GM23338 (cell line): ENCODE measurements around the gene PGF. TPM values are rescaled to one million over a fixed set of nuclear protein-coding genes. Genes with fewer than 3 reads are reported as not detected.

ENCODE experiments used
- ATAC-seq: fragments of 200-7000 bp; cut with Tn5 transposase; 3 replicates; pipeline ENCODE4 v1.9.1; 2020
- DNase-seq: peaks from one replicate; pipeline ENCODE4 v3.0.0-alpha.2; 2015; ENCODE audit warnings: low spot score
- H2AFZ ChIP-seq: fragments of 200-600 bp; sonication (generic); 2 replicates; pipeline ENCODE4 v1.8.0; 2016; ENCODE audit warnings: antibody characterized with exemption, mild to moderate bottlenecking, moderate library complexity
- H3F3A ChIP-seq: fragments of 200-600 bp; sonication (generic); replicated peaks from 2 replicates; pipeline ENCODE4 v1.8.0; 2017; ENCODE audit warnings: antibody characterized with exemption, mixed run types, low read depth
- H3K27ac ChIP-seq: fragments of 200-600 bp; sonication (generic); 2 replicates; pipeline ENCODE4 v1.6.1; 2016; ENCODE audit warnings: low read depth
- H3K27me3 ChIP-seq: fragments of 200-600 bp; sonication (generic); 2 replicates; pipeline ENCODE4 v1.8.0; 2016; ENCODE audit warnings: mild to moderate bottlenecking, mixed run types, moderate library complexity; ENCODE audit not compliant: insufficient read depth
- H3K36me3 ChIP-seq: fragments of 200-600 bp; sonication (generic); 2 replicates; pipeline ENCODE4 v1.8.0; 2016; ENCODE audit warnings: mild to moderate bottlenecking; ENCODE audit not compliant: insufficient read depth
- H3K4me1 ChIP-seq: fragments of 200-600 bp; sonication (generic); 2 replicates; pipeline ENCODE4 v1.8.0; 2016; ENCODE audit warnings: mild to moderate bottlenecking, moderate library complexity; ENCODE audit not compliant: insufficient read depth
- H3K4me2 ChIP-seq: fragments of 200-600 bp; sonication (generic); 2 replicates; pipeline ENCODE4 v1.7.1; 2017; ENCODE audit warnings: mixed run types
- H3K4me3 ChIP-seq: fragments of 200-600 bp; sonication (generic); 2 replicates; pipeline ENCODE4 v1.6.1; 2016; ENCODE audit warnings: mixed run types
- H3K79me2 ChIP-seq: fragments of 200-600 bp; sonication (generic); replicated peaks from 2 replicates; pipeline ENCODE4 v1.8.0; 2017; ENCODE audit warnings: mild to moderate bottlenecking; ENCODE audit not compliant: insufficient read depth
- H3K9me2 ChIP-seq: fragments of 200-600 bp; sonication (generic); 2 replicates; pipeline ENCODE4 v1.8.0; 2017; ENCODE audit not compliant: insufficient read depth
- H4K20me1 ChIP-seq: fragments of 200-600 bp; sonication (generic); replicated peaks from 2 replicates; pipeline ENCODE4 v1.8.0; 2017; ENCODE audit warnings: mild to moderate bottlenecking; ENCODE audit not compliant: insufficient read depth
- H3K27ac Mint-ChIP-seq: 2 replicates; pipeline ENCODE4 v1.8.0; 2020; ENCODE audit warnings: inconsistent platforms, mild to moderate bottlenecking, moderate library complexity, mixed read lengths
- H3K27me3 Mint-ChIP-seq: 3 replicates; pipeline ENCODE4 v1.8.0; 2022; ENCODE audit warnings: low read depth, mild to moderate bottlenecking, moderate library complexity, mixed read lengths, inconsistent platforms; ENCODE audit not compliant: insufficient read depth, poor library complexity
- H3K36me3 Mint-ChIP-seq: 3 replicates; pipeline ENCODE4 v1.8.0; 2021; ENCODE audit warnings: low read depth, mild to moderate bottlenecking, inconsistent platforms, moderate library complexity, mixed read lengths
- H3K4me1 Mint-ChIP-seq: 3 replicates; pipeline ENCODE4 v1.8.0; 2020; ENCODE audit warnings: mild to moderate bottlenecking, inconsistent platforms, mixed read lengths
- H3K4me3 Mint-ChIP-seq: 3 replicates; pipeline ENCODE4 v1.8.0; 2021; ENCODE audit warnings: moderate library complexity, mild to moderate bottlenecking, inconsistent platforms, mixed read lengths
- H3K9me3 Mint-ChIP-seq: 3 replicates; pipeline ENCODE4 v1.8.0; 2020; ENCODE audit warnings: moderate library complexity, mild to moderate bottlenecking, inconsistent platforms, mixed read lengths
- CREB1 ChIP-seq: fragments of 250-450 bp; sonication (Bioruptor Pico); IDR thresholded peaks from 2 replicates; pipeline ENCODE4 v1.5.0; 2020; ENCODE audit warnings: low read depth, mild to moderate bottlenecking, moderate library complexity
- CTCF ChIP-seq, 2 experiments: fragments of 200-600 bp in 1 of 2; sonication (generic) in 1 of 2; conservative IDR thresholded peaks; 2 replicates each; pipeline versions ENCODE4 v1.5.1 to v1.6.1; 2016 to 2017; ENCODE audit warnings: antibody characterized with exemption in 2 of 2, low read depth in 2 of 2, mild to moderate bottlenecking in 2 of 2, moderate library complexity in 1 of 2
- EZH2 ChIP-seq: fragments of 200-600 bp; sonication (generic); IDR thresholded peaks from one replicate; pipeline ENCODE4 v1.8.0; 2017; ENCODE audit warnings: antibody characterized with exemption, mild to moderate bottlenecking, low read depth; ENCODE audit not compliant: unreplicated experiment
- EZH2phosphoT487 ChIP-seq: fragments of 200-600 bp; sonication (generic); IDR thresholded peaks from one replicate; pipeline ENCODE4 v1.8.1; 2018; ENCODE audit warnings: antibody characterized with exemption; ENCODE audit not compliant: unreplicated experiment
- JUNB ChIP-seq: IDR thresholded peaks from one replicate; pipeline ENCODE4 v1.6.1; 2016; ENCODE audit warnings: antibody characterized with exemption; ENCODE audit not compliant: unreplicated experiment
- NANOG ChIP-seq: IDR thresholded peaks from 2 replicates; pipeline ENCODE4 v1.6.1; 2016; ENCODE audit warnings: antibody characterized with exemption, borderline replicate concordance
- POLR2AphosphoS5 ChIP-seq: IDR thresholded peaks from 2 replicates; pipeline ENCODE4 v1.6.1; 2016; ENCODE audit warnings: antibody characterized with exemption, low read depth
- STAT1 ChIP-seq: IDR thresholded peaks from one replicate; pipeline ENCODE4 v1.6.1; 2016; ENCODE audit warnings: antibody characterized with exemption; ENCODE audit not compliant: unreplicated experiment
- ZNF114 ChIP-seq: fragments of 250-450 bp; sonication (Bioruptor Pico); IDR thresholded peaks from 2 replicates; pipeline ENCODE4 v1.5.0; 2020; ENCODE audit warnings: mild to moderate bottlenecking, moderate library complexity
- ZNF331 ChIP-seq: fragments of 250-450 bp; sonication (Bioruptor Pico); IDR thresholded peaks from 2 replicates; pipeline ENCODE4 v1.5.0; 2020; ENCODE audit warnings: low read depth, mild to moderate bottlenecking, moderate library complexity
- polyA plus RNA-seq: library from polyadenylated mRNA; unstranded; fragments of >200 nt; fragmentation: Nextera tagmentation; extraction: Ambion mirVana; gene quantifications from 2 replicates; pipeline ENCODE4 v1.2.1, GENCODE V29; 2016
- total RNA-seq: library from RNA; depleted of rRNA; stranded (reverse); fragments of >200 nt; shearing (Covaris generic); gene quantifications from 2 replicates; pipeline ENCODE4 v1.2.3, GENCODE V29; 2014
- TF ChIP-seq, protein P1 (sequence below): IDR thresholded peaks from one replicate; pipeline ENCODE4 v1.6.1; 2018; ENCODE audit warnings: antibody characterized with exemption; ENCODE audit not compliant: unreplicated experiment
- TF ChIP-seq, protein P2 (sequence below): fragments of 250-450 bp; sonication (Bioruptor Pico); IDR thresholded peaks from 2 replicates; pipeline ENCODE4 v1.5.0; 2020; ENCODE audit warnings: mild to moderate bottlenecking, moderate library complexity

PGF gene
- total and polyA plus RNA-seq, 2 experiments from 2014 or later: 2.9 to 6.3 TPM

DNA sequence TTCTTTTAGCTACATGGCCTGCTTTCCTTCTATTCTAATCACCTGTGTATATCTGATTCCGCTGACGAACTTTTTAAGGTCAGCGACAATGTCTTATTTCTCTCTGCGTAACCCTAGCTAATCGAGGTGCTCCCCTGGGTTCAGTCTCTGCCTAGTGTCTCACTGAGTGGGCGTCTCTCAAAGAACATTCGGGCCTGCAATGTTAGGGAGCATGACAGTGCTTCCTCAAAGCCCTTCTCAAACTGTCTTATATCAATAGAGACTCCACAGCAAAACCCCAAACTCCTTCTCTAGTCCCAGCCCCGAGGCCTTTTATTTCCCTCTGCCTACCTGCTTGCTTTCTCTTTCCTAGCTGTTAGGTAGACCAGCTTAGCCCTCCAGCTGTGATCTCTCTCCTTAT is 18.7 kb downstream of the PGF start:
- no peaks in the 10 kb centered on the region for H4K20me1 ChIP-seq
- no peaks in the 10 kb centered on the region for H3K36me3 ChIP-seq
- H3K27me3 ChIP-seq: no peaks in the 10 kb centered on the region
- H3K4me3 Mint-ChIP-seq: no peak overlapping the region
- no peaks in the 10 kb centered on the region for H3F3A ChIP-seq
- ATAC-seq (no peak), DNase-seq (no peak)
- H3K4me2 ChIP-seq: no peak overlapping the region
- H3K9me3 Mint-ChIP-seq: no peaks in the 10 kb centered on the region
- H3K79me2 ChIP-seq: no peaks in the 10 kb centered on the region
- TF ChIP-seq CTCF (conservative IDR thresholded peaks at IDR 0.05; ENCODE audit: low read depth in 2 of 2): no peak
- TF ChIP-seq EZH2: no peak
- no peak for TF ChIP-seq NANOG
- no peak for TF ChIP-seq ZNF331
- TF ChIP-seq ZNF114 (CRISPR knock-in tag): no peak
- no peak for TF ChIP-seq CREB1
- no peak for TF ChIP-seq STAT1
- TF ChIP-seq, protein P1, sequence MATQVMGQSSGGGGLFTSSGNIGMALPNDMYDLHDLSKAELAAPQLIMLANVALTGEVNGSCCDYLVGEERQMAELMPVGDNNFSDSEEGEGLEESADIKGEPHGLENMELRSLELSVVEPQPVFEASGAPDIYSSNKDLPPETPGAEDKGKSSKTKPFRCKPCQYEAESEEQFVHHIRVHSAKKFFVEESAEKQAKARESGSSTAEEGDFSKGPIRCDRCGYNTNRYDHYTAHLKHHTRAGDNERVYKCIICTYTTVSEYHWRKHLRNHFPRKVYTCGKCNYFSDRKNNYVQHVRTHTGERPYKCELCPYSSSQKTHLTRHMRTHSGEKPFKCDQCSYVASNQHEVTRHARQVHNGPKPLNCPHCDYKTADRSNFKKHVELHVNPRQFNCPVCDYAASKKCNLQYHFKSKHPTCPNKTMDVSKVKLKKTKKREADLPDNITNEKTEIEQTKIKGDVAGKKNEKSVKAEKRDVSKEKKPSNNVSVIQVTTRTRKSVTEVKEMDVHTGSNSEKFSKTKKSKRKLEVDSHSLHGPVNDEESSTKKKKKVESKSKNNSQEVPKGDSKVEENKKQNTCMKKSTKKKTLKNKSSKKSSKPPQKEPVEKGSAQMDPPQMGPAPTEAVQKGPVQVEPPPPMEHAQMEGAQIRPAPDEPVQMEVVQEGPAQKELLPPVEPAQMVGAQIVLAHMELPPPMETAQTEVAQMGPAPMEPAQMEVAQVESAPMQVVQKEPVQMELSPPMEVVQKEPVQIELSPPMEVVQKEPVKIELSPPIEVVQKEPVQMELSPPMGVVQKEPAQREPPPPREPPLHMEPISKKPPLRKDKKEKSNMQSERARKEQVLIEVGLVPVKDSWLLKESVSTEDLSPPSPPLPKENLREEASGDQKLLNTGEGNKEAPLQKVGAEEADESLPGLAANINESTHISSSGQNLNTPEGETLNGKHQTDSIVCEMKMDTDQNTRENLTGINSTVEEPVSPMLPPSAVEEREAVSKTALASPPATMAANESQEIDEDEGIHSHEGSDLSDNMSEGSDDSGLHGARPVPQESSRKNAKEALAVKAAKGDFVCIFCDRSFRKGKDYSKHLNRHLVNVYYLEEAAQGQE: no peak
- TF ChIP-seq, protein P2, sequence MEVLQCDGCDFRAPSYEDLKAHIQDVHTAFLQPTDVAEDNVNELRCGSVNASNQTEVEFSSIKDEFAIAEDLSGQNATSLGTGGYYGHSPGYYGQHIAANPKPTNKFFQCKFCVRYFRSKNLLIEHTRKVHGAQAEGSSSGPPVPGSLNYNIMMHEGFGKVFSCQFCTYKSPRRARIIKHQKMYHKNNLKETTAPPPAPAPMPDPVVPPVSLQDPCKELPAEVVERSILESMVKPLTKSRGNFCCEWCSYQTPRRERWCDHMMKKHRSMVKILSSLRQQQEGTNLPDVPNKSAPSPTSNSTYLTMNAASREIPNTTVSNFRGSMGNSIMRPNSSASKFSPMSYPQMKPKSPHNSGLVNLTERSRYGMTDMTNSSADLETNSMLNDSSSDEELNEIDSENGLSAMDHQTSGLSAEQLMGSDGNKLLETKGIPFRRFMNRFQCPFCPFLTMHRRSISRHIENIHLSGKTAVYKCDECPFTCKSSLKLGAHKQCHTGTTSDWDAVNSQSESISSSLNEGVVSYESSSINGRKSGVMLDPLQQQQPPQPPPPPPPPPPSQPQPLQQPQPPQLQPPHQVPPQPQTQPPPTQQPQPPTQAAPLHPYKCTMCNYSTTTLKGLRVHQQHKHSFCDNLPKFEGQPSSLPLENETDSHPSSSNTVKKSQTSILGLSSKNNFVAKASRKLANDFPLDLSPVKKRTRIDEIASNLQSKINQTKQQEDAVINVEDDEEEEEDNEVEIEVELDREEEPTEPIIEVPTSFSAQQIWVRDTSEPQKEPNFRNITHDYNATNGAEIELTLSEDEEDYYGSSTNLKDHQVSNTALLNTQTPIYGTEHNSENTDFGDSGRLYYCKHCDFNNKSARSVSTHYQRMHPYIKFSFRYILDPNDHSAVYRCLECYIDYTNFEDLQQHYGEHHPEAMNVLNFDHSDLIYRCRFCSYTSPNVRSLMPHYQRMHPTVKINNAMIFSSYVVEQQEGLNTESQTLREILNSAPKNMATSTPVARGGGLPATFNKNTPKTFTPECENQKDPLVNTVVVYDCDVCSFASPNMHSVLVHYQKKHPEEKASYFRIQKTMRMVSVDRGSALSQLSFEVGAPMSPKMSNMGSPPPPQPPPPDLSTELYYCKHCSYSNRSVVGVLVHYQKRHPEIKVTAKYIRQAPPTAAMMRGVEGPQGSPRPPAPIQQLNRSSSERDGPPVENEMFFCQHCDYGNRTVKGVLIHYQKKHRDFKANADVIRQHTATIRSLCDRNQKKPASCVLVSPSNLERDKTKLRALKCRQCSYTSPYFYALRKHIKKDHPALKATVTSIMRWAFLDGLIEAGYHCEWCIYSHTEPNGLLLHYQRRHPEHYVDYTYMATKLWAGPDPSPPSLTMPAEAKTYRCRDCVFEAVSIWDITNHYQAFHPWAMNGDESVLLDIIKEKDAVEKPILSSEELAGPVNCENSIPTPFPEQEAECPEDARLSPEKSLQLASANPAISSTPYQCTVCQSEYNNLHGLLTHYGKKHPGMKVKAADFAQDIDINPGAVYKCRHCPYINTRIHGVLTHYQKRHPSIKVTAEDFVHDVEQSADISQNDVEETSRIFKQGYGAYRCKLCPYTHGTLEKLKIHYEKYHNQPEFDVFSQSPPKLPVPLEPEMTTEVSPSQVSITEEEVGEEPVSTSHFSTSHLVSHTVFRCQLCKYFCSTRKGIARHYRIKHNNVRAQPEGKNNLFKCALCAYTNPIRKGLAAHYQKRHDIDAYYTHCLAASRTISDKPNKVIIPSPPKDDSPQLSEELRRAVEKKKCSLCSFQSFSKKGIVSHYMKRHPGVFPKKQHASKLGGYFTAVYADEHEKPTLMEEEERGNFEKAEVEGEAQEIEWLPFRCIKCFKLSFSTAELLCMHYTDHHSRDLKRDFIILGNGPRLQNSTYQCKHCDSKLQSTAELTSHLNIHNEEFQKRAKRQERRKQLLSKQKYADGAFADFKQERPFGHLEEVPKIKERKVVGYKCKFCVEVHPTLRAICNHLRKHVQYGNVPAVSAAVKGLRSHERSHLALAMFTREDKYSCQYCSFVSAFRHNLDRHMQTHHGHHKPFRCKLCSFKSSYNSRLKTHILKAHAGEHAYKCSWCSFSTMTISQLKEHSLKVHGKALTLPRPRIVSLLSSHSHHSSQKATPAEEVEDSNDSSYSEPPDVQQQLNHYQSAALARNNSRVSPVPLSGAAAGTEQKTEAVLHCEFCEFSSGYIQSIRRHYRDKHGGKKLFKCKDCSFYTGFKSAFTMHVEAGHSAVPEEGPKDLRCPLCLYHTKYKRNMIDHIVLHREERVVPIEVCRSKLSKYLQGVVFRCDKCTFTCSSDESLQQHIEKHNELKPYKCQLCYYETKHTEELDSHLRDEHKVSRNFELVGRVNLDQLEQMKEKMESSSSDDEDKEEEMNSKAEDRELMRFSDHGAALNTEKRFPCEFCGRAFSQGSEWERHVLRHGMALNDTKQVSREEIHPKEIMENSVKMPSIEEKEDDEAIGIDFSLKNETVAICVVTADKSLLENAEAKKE (CRISPR knock-in tag): no peak
- TF ChIP-seq POLR2AphosphoS5: no peak
- no peak for TF ChIP-seq JUNB
- no peak for TF ChIP-seq EZH2phosphoT487
- no peaks in the 10 kb centered on the region for H3K9me2 ChIP-seq
- no peak overlapping the region for H3K27ac ChIP-seq
- H3K4me1 ChIP-seq: no peaks in the 10 kb centered on the region
- no peak overlapping the region for H2AFZ ChIP-seq
- peaks cover 7% of the 10 kb centered on the region for H3K27me3 Mint-ChIP-seq
- no peaks in the 10 kb centered on the region for H3K36me3 Mint-ChIP-seq
- H3K27ac Mint-ChIP-seq: no peak overlapping the region
- H3K4me3 ChIP-seq: no peak overlapping the region
- H3K4me1 Mint-ChIP-seq: no peaks in the 10 kb centered on the region; the same call in 2 of the 3 replicates
